ENCODE data around the gene ADGRG4.

Gene ADGRG4

GRCh38 chrX:136307471-136307870 is 6.7 kb downstream of the ADGRG4 start:
- Histone ChIP-seq H3K27ac (replicated peaks) (no peak overlapping the region), H3K27me3 (ENCODE audit: insufficient read depth, poor library complexity, severe bottlenecking) (no peaks in the 10 kb centered on the region), H3K4me3 (replicated peaks; ENCODE audit: insufficient read depth, low read length) (no peak overlapping the region)
- no peak for TF ChIP-seq SPI1 (IDR thresholded peaks at IDR 0.05; ENCODE audit: borderline replicate concordance, low read depth)
- TF ChIP-seq GABPA (IDR thresholded peaks at IDR 0.05; ENCODE audit: low read depth) = no peak
- TF ChIP-seq POLR2AphosphoS5 (IDR thresholded peaks at IDR 0.05; ENCODE audit: low read depth) = no peak
- TF ChIP-seq CTCF (IDR thresholded peaks at IDR 0.05; ENCODE audit: insufficient read depth, low read length) = no peak
- TF ChIP-seq REST (IDR thresholded peaks at IDR 0.05; ENCODE audit: insufficient replicate concordance, low read depth) = no peak
- no peak for DNase-seq (ENCODE audit: low read depth in 1 of 2, low spot score in 1 of 2)

DNA sequence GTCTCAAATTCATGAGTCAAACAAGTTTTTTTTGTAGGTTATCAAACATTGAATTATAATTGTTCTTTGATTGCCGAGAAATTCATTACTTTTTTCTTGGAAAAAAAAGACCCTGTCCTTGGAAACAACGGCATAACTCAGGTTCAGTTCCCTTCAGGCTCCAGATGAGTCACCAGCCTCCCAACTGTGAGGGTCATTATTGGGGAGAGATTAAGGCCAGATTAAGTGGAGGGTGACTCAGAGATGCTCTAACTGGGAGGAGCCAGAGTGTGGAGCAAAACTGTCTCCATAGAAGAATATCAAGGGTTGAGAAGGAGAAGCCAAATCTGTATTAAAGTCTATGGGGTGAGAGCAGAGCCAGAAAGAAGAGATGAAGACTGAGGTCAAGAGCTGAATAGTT is 9.6 kb downstream of the ADGRG4 start:
- no peak overlapping the region for H3K4me3 ChIP-seq (replicated peaks; ENCODE audit: insufficient read depth, low read length)
- no peaks in the 10 kb centered on the region for H3K27me3 ChIP-seq (ENCODE audit: insufficient read depth, poor library complexity, severe bottlenecking)
- no peak for DNase-seq (ENCODE audit: low read depth in 1 of 2, low spot score in 1 of 2)
- no peak overlapping the region for H3K27ac ChIP-seq (replicated peaks)
- TF ChIP-seq CTCF (IDR thresholded peaks at IDR 0.05; ENCODE audit: insufficient read depth, low read length) (no peak), POLR2AphosphoS5 (IDR thresholded peaks at IDR 0.05; ENCODE audit: low read depth) (no peak), REST (IDR thresholded peaks at IDR 0.05; ENCODE audit: insufficient replicate concordance, low read depth) (no peak)

DNA sequence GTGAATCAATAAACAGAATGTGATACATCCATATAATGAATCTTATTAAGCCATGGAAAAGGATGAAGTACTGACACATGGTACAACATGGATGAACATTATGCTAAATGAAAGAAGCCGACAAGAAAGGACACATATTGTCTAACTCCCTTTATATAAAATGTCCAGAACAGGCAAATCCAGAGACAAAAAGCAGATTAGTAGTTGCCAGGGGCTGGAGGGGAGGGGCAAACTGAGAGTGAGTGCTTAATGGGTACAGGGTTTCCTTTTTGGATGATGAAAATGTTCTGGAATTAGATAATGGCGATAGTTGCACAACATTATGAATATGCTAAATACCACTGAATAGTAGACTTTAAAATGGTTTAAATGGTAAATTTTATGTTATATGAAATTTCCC is 17.4 kb downstream of the ADGRG4 start:
- no peak for TF ChIP-seq SPI1 (IDR thresholded peaks at IDR 0.05; ENCODE audit: borderline replicate concordance, low read depth)
- no peak for TF ChIP-seq GABPA (IDR thresholded peaks at IDR 0.05; ENCODE audit: low read depth)
- TF ChIP-seq REST (IDR thresholded peaks at IDR 0.05; ENCODE audit: insufficient replicate concordance, low read depth) = no peak
- TF ChIP-seq POLR2AphosphoS5 (IDR thresholded peaks at IDR 0.05; ENCODE audit: low read depth) = no peak
- no peak for DNase-seq (ENCODE audit: low read depth in 1 of 2, low spot score in 1 of 2)
- Histone ChIP-seq H3K4me3 (replicated peaks; ENCODE audit: insufficient read depth, low read length) (no peak overlapping the region), H3K27me3 (ENCODE audit: insufficient read depth, poor library complexity, severe bottlenecking) (no peaks in the 10 kb centered on the region), H3K27ac (replicated peaks) (no peak overlapping the region)

Measured in HL-60 (cell line).